ENCODE results near the gene FXN. TPM values are rescaled to one million over a fixed set of nuclear protein-coding genes. Genes with fewer than 3 reads are reported as not detected.

The FXN gene
- total RNA-seq, 1 donor from 2014 or later = 11.4 TPM

DNA sequence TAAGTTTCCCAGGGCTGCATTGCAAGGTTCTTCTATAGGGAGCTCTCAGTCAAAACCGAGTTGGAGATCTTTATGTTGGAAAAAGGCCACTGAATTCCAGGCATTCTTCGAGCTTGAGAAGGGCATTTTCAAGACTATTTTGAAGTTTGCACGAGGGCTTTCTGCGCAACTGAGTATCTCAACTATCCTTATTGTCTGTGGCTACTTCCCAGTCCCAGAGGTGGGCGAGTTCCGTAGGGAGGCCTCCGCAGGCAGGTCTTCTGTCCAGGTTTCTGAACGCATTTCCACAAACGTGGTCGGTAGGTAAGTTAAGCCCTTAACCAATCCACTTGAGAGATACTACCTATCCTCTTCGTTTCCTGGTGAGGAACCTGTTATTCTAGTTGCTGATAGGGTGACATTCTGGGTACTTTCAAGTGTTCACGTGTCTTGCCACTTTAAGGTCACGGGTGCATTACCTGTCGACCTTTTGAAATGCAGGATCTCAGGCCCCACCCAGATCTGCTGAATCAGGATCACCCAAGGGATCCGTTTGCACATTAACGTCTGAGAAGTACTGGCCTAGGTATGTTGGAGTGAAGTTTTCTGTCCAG lies 87.1 kb downstream of the FXN start:
- Histone ChIP-seq H3K27me3 (ENCODE audit: control insufficient read depth, insufficient read depth, low read length) (no peaks in the 10 kb centered on the region), H3K36me3 (ENCODE audit: control insufficient read depth, insufficient read depth, low read length) (no peaks in the 10 kb centered on the region), H3K4me3 (ENCODE audit: low read depth, low read length) (peak overlapping the region; percentile 93)
- no peak for DNase-seq (ENCODE audit: low read depth)
- TF ChIP-seq, protein P1, sequence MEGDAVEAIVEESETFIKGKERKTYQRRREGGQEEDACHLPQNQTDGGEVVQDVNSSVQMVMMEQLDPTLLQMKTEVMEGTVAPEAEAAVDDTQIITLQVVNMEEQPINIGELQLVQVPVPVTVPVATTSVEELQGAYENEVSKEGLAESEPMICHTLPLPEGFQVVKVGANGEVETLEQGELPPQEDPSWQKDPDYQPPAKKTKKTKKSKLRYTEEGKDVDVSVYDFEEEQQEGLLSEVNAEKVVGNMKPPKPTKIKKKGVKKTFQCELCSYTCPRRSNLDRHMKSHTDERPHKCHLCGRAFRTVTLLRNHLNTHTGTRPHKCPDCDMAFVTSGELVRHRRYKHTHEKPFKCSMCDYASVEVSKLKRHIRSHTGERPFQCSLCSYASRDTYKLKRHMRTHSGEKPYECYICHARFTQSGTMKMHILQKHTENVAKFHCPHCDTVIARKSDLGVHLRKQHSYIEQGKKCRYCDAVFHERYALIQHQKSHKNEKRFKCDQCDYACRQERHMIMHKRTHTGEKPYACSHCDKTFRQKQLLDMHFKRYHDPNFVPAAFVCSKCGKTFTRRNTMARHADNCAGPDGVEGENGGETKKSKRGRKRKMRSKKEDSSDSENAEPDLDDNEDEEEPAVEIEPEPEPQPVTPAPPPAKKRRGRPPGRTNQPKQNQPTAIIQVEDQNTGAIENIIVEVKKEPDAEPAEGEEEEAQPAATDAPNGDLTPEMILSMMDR (IDR thresholded peaks at IDR 0.05; ENCODE audit: insufficient read depth, low read length, poor library complexity, severe bottlenecking) = no peak

DNA sequence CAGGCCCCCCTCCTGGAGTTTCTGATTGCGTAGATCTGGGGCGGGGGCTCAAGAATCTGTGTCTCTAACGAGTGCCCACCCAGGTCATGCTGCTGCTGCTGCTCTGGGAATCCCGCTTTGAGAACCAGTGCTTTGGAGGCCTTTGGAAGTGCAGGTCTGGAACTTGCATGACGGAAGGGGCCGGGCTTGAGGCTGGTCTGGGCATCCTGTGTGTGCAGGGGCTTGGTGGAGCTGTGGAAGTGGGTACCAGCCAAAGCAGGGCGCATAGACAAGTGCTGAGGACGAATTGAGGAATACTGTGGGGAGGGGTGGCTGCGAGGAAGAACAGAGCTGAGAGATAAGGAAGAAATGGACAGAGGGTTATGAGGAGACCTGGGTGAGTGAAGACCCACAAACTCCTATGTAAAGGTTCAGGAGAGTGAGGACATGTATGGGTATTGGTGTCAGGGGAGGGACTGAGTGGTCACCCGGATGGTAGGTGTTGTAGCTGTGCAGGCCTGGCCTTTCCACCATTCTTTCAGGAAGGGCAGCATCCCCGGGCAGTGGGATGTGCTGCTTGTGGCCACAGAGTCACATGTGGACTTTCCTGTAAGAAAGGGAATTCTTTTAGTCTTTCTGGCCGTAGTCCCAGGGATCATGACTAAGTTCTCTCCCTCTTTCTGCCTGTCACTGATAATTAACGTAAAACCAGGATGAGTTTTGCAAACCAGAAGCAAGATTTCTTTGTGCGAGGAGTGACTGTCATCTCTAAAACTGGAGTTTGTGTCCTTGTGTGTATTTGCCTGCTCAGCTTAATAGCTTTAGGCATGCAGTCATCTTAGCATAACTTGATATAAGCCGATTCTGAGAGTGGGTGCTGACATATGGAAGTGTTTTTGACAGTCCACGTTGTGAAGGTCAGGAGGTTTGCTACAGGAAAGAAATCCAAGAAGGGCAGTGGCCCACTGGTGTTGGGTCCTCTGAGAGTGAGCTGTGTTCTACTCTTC lies 95.2 kb downstream of the FXN start:
- H3K36me3 ChIP-seq (ENCODE audit: control insufficient read depth, insufficient read depth, low read length) = peaks cover 2% of the 10 kb centered on the region
- no peak overlapping the region for H3K4me3 ChIP-seq (ENCODE audit: low read depth, low read length)
- peak; percentile 68 for DNase-seq (ENCODE audit: low read depth)
- TF ChIP-seq, protein P1 (IDR thresholded peaks at IDR 0.05; ENCODE audit: insufficient read depth, low read length, poor library complexity, severe bottlenecking) = no peak
- H3K27me3 ChIP-seq (ENCODE audit: control insufficient read depth, insufficient read depth, low read length) = no peaks in the 10 kb centered on the region

DNA sequence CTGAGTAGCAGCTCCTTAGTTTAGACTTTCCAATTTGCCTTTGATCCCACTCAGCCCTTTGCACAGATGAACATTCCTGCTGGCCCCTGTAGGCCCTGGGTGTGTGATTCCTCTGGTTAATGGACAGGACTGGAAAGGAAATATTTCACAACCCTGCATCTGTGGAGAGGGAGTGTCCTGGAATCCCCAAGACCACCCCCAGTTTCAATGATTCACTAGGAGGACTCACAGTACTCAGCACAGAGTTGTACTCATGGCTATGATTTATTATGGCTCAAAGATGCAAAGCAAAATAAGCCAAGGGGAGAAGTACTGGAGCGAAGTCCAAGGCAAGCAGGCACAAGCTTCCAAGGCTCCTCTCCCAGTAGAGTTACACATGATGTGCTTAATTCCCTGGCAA lies 96.1 kb downstream of the FXN start:
- TF ChIP-seq, protein P1 (IDR thresholded peaks at IDR 0.05; ENCODE audit: insufficient read depth, low read length, poor library complexity, severe bottlenecking) = no peak
- Histone ChIP-seq H3K27me3 (ENCODE audit: control insufficient read depth, insufficient read depth, low read length) (no peaks in the 10 kb centered on the region), H3K4me3 (ENCODE audit: low read depth, low read length) (no peak overlapping the region), H3K36me3 (ENCODE audit: control insufficient read depth, insufficient read depth, low read length) (peaks cover 2% of the 10 kb centered on the region)
- DNase-seq (ENCODE audit: low read depth) = peak; percentile 99

DNA sequence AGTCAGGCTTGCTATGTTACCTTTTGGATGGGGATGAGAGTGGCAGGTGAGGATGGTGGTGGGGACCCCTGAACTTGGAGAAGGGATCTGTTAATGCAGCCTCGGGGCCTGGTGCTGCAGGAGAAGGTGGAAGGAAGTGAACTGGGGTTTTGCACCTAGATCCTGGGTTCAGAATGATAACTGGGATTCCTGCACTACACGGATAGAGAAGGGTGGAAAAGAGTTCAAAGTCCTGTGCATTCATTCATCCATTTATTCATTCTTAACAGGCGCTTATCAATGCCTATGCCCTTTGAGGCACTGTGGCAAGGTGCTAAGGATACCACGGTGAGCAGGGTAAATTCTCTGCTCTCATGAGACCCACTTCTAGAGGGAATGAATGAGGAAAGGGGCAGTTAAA lies 96.8 kb downstream of the FXN start:
- no peak overlapping the region for H3K4me3 ChIP-seq (ENCODE audit: low read depth, low read length)
- DNase-seq (ENCODE audit: low read depth) = no peak
- peaks cover 2% of the 10 kb centered on the region for H3K36me3 ChIP-seq (ENCODE audit: control insufficient read depth, insufficient read depth, low read length)
- no peaks in the 10 kb centered on the region for H3K27me3 ChIP-seq (ENCODE audit: control insufficient read depth, insufficient read depth, low read length)
- TF ChIP-seq, protein P1 (IDR thresholded peaks at IDR 0.05; ENCODE audit: insufficient read depth, low read length, poor library complexity, severe bottlenecking) = no peak

DNA sequence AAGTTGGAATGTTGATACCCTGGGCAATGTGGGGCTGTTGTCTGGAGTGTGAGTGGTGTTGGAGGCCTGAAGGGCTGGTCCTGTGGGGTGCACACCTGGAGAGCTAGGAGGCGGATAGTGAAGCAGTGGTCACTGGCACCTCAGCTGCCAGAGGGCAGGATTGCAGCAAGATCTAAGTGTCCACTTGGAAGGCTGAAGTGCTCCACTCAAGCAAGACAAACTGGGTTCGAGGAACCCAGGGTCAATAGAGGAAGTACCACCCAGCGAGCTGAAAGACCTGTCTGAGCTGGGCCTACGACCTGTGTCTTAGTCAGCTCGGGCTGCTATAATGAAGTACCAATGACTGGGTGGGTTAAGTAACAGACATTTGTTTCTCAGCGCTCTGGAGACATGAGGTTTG lies 98.9 kb downstream of the FXN start:
- peaks cover 4% of the 10 kb centered on the region for H3K36me3 ChIP-seq (ENCODE audit: control insufficient read depth, insufficient read depth, low read length)
- TF ChIP-seq, protein P1 (IDR thresholded peaks at IDR 0.05; ENCODE audit: insufficient read depth, low read length, poor library complexity, severe bottlenecking) = no peak
- no peak overlapping the region for H3K4me3 ChIP-seq (ENCODE audit: low read depth, low read length)
- DNase-seq (ENCODE audit: low read depth) = no peak
- no peaks in the 10 kb centered on the region for H3K27me3 ChIP-seq (ENCODE audit: control insufficient read depth, insufficient read depth, low read length)

Measured in kidney epithelial cell (primary cell).